Caco-2 (cell line): ENCODE results near the gene GPR3. TPM values are rescaled to one million over a fixed set of nuclear protein-coding genes. Genes with fewer than 3 reads are reported as not detected.
"Not testable (repeated sequence)": the region's sequence is repeated elsewhere in the genome, so short reads cannot be mapped to it uniquely, and the experiment has no call there.

Source experiments
- BruUV-seq: library from RNA; stranded (reverse); fragments of 400-500 nt; replicated peaks from 2 replicates; lab custom pipeline; 2021; lab: Mats Ljungman, UMichigan
- CTCF ChIA-PET: fragments of 300-600 bp; sonication (Branson Sonifier 250); formaldehyde crosslinking; loops from one replicate; lab custom pipeline; 2022; ENCODE audit warnings: antibody characterized with exemption; lab: Charles Lee
- POLR2A ChIA-PET: fragments of 300-600 bp; sonication (Branson Sonifier 250); formaldehyde crosslinking; loops from one replicate; lab custom pipeline; 2022; ENCODE audit warnings: antibody characterized with exemption; lab: Charles Lee
- DNase-seq, 2 experiments: peaks; one replicate each; pipeline versions ENCODE4 v3.0.0 to v3.0.0-alpha.2; 2020 to 2022
- H3K27me3 ChIP-seq: replicated peaks from 2 replicates; pipeline ENCODE4 v1.6.0; 2011; ENCODE audit warnings: low read length; ENCODE audit not compliant: control insufficient read depth, insufficient read depth
- H3K36me3 ChIP-seq: 2 replicates; pipeline ENCODE4 v1.5.1; 2011; ENCODE audit warnings: low read length; ENCODE audit not compliant: control insufficient read depth, insufficient read depth
- H3K4me1 ChIP-seq: fragments of 250-450 bp; sonication (Bioruptor Pico); 2 replicates; pipeline ENCODE4 v1.5.1; 2020; ENCODE audit warnings: mild to moderate bottlenecking
- H3K4me3 ChIP-seq: 2 replicates; pipeline ENCODE4 v1.5.1; 2011; ENCODE audit warnings: low read depth, mild to moderate bottlenecking, control low read depth, low read length
- H3K9me3 ChIP-seq: fragments of 250-450 bp; sonication (Bioruptor Pico); 2 replicates; pipeline ENCODE4 v1.5.1; 2020; ENCODE audit warnings: mild to moderate bottlenecking, moderate library complexity
- H3K27ac Mint-ChIP-seq: one replicate; pipeline ENCODE4 v1.8.0; 2022; ENCODE audit warnings: mixed read lengths; ENCODE audit not compliant: unreplicated experiment
- H3K27me3 Mint-ChIP-seq: one replicate; pipeline ENCODE4 v1.8.0; 2022; ENCODE audit warnings: mixed read lengths; ENCODE audit not compliant: insufficient read depth, unreplicated experiment
- H3K36me3 Mint-ChIP-seq: one replicate; pipeline ENCODE4 v1.8.0; 2022; ENCODE audit warnings: mild to moderate bottlenecking, mixed read lengths; ENCODE audit not compliant: insufficient read depth, unreplicated experiment
- H3K4me1 Mint-ChIP-seq: one replicate; pipeline ENCODE4 v1.8.0; 2022; ENCODE audit warnings: low read depth, mixed read lengths; ENCODE audit not compliant: unreplicated experiment
- H3K4me3 Mint-ChIP-seq: one replicate; pipeline ENCODE4 v1.8.0; 2022; ENCODE audit warnings: mild to moderate bottlenecking, moderate library complexity, mixed read lengths; ENCODE audit not compliant: unreplicated experiment
- H3K9me3 Mint-ChIP-seq: one replicate; pipeline ENCODE4 v1.8.0; 2022; ENCODE audit warnings: mixed read lengths; ENCODE audit not compliant: unreplicated experiment
- CTCF ChIP-seq, 2 experiments: fragments of 200-600 bp in 1 of 2; IDR thresholded peaks; 1 replicate in 1 of 2; 2 replicates in 1 of 2; pipeline versions ENCODE4 v1.5.1 to v1.8.0; 2011 to 2022; ENCODE audit warnings: antibody characterized with exemption in 1 of 2, control low read depth in 1 of 2, inconsistent platforms in 1 of 2, low read depth in 1 of 2, low read length in 1 of 2, mild to moderate bottlenecking in 1 of 2, moderate library complexity in 1 of 2; ENCODE audit not compliant: insufficient read depth in 1 of 2, severe bottlenecking in 1 of 2, unreplicated experiment in 1 of 2
- intact Hi-C: fragments of 100-400 bp; cut with micrococcal nuclease; formaldehyde crosslinking; loops from one replicate; pipeline ENCODE4 v1.10.0; 2022; ENCODE audit not compliant: unreplicated experiment
- total RNA-seq: library from RNA; stranded (reverse); gene quantifications from 2 replicates; pipeline ENCODE4 v1.2.3, GENCODE V29; 2022

Gene GPR3
- total RNA-seq, 1 experiment from 2014 or later: 0.91 TPM

GRCh38 chr1:27405074-27405473 is 12.7 kb downstream of the GPR3 start:
- Mint-ChIP-seq H3K4me3 (no peak overlapping the region), H3K9me3 (no peaks in the 10 kb centered on the region), H3K27ac (no peak overlapping the region), H3K4me1 (no peaks in the 10 kb centered on the region), H3K36me3 (peaks cover 25% of the 10 kb centered on the region), H3K27me3 (no peaks in the 10 kb centered on the region)
- Histone ChIP-seq H3K36me3 (no peaks in the 10 kb centered on the region), H3K4me1 (no peaks in the 10 kb centered on the region), H3K27me3 (no peaks in the 10 kb centered on the region), H3K9me3 (no peaks in the 10 kb centered on the region), H3K4me3 (no peak overlapping the region)
- DNase-seq: no peak
- no TSS peak for BruUV-seq
- POLR2A ChIA-PET: no interaction called here
- intact Hi-C loops: no loop called here
- CTCF ChIA-PET: no interaction called here
- no peak for TF ChIP-seq CTCF (IDR thresholded peaks at IDR 0.05; ENCODE audit: insufficient read depth in 1 of 2, low read depth in 1 of 2, low read length in 1 of 2, severe bottlenecking in 1 of 2, unreplicated experiment in 1 of 2)

GRCh38 chr1:27405598-27406361 is 13.4 kb downstream of the GPR3 start:
- H3K9me3 Mint-ChIP-seq, intact Hi-C loops, H3K4me3 ChIP-seq, POLR2A ChIA-PET, H3K9me3 ChIP-seq, H3K36me3 ChIP-seq, H3K27ac Mint-ChIP-seq, H3K27me3 Mint-ChIP-seq, H3K4me3 Mint-ChIP-seq, H3K4me1 Mint-ChIP-seq, BruUV-seq, H3K27me3 ChIP-seq, DNase-seq, H3K4me1 ChIP-seq: not testable (repeated sequence)
- H3K36me3 Mint-ChIP-seq: peaks cover 20% of the 10 kb centered on the region
- CTCF ChIA-PET: interaction anchor here (0.5 kb wide), 1 partner anchor 445 kb away, joined by 8 read pairs; the partner anchor contains the start of gene KDF1

GRCh38 chr1:27406362-27406680 is 13.9 kb downstream of the GPR3 start:
- Mint-ChIP-seq H3K9me3 (no peaks in the 10 kb centered on the region), H3K4me1 (no peaks in the 10 kb centered on the region), H3K4me3 (no peak overlapping the region), H3K36me3 (peaks cover 20% of the 10 kb centered on the region), H3K27ac (no peak overlapping the region), H3K27me3 (no peaks in the 10 kb centered on the region)
- H3K4me3 ChIP-seq: no peak overlapping the region
- no peaks in the 10 kb centered on the region for H3K9me3 ChIP-seq
- intact Hi-C loops: no loop called here
- CTCF ChIA-PET: no interaction called here
- no TSS peak for BruUV-seq
- TF ChIP-seq CTCF (IDR thresholded peaks at IDR 0.05; ENCODE audit: insufficient read depth in 1 of 2, low read depth in 1 of 2, low read length in 1 of 2, severe bottlenecking in 1 of 2, unreplicated experiment in 1 of 2): no peak
- no peak for DNase-seq
- POLR2A ChIA-PET: no interaction called here
- no peaks in the 10 kb centered on the region for H3K36me3 ChIP-seq
- H3K4me1 ChIP-seq: no peaks in the 10 kb centered on the region
- H3K27me3 ChIP-seq: no peaks in the 10 kb centered on the region

DNA sequence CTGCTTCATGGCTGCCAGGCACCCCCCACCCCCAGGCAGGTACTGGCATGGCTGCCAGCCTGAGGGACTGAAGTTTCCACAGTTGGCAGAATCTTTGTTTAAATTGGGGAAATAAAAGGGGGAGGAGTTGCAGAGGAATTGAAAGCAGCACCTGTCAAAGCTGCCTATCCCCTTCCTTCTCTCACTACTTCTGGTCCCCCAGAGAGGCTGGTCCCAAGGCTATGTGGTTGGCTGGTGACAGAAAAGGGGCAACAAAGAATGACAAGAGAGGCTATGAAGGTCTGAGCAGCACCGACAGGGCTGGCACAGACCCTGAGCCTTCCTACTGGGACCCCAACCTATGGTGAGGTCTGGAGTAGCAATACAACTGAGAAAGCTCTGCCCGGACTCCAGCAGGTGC is 14.4 kb downstream of the GPR3 start:
- H3K4me3 ChIP-seq, POLR2A ChIA-PET, H3K4me3 Mint-ChIP-seq, H3K27me3 Mint-ChIP-seq, H3K4me1 ChIP-seq, CTCF ChIA-PET, H3K9me3 ChIP-seq, H3K27me3 ChIP-seq, intact Hi-C loops, H3K4me1 Mint-ChIP-seq, H3K36me3 ChIP-seq, H3K9me3 Mint-ChIP-seq, H3K27ac Mint-ChIP-seq, DNase-seq, BruUV-seq: not testable (repeated sequence)
- peaks cover 23% of the 10 kb centered on the region for H3K36me3 Mint-ChIP-seq
